GM19397 (cell line): ENCODE measurements around the gene PTPRA.
"Not testable (repeated sequence)": the region's sequence is repeated elsewhere in the genome, so short reads cannot be mapped to it uniquely, and the experiment has no call there.

Source experiments
- ATAC-seq: cut with Tn5 transposase; IDR thresholded peaks from one replicate; pipeline ENCODE4 v1.9.1; 2021; ENCODE audit warnings: mild to moderate bottlenecking, moderate library complexity; ENCODE audit not compliant: unreplicated experiment

The PTPRA gene, protein sequence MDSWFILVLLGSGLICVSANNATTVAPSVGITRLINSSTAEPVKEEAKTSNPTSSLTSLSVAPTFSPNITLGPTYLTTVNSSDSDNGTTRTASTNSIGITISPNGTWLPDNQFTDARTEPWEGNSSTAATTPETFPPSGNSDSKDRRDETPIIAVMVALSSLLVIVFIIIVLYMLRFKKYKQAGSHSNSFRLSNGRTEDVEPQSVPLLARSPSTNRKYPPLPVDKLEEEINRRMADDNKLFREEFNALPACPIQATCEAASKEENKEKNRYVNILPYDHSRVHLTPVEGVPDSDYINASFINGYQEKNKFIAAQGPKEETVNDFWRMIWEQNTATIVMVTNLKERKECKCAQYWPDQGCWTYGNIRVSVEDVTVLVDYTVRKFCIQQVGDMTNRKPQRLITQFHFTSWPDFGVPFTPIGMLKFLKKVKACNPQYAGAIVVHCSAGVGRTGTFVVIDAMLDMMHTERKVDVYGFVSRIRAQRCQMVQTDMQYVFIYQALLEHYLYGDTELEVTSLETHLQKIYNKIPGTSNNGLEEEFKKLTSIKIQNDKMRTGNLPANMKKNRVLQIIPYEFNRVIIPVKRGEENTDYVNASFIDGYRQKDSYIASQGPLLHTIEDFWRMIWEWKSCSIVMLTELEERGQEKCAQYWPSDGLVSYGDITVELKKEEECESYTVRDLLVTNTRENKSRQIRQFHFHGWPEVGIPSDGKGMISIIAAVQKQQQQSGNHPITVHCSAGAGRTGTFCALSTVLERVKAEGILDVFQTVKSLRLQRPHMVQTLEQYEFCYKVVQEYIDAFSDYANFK

DNA sequence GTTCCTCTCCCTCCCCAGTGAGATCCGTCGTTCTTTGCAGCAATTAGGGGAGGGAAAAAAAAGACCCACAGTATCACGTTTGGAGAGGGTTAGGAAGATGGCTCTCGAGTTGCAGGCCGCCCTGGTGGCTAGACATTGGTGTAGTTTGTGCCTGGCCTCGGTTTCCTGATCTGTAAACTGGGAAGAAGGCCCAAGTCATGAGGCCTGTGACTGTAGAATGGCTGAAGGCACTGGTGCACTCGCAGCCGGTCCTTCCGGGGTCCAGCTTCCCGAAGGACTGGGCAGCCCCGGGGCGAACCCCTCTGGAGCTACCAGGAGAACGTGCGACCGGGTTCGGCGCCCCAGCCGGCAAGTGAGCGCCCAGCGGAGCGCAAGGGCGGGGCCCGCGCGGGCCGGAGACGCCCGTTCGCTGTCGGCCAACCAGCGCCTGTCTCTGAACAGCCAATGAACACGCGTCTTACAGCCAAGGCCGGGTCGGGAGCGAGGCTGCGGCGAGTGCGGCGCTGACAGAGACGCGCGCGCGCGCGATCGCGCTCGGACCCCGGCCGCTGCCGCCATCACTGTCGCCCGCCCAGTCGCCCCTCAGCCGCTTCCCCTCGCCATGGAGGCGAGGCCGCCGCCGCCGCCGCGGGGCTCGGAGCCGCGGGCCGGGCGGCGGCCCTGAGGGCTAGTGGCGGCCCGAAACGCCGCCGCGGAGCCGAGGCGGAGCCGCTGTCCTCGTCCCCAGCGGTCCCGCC lies at the start of gene PTPRA:
Gene PTPRA (plus strand): TSS at position 472 of the 737 bp plus-strand sequence. CDS start 90,797 bp downstream, outside the sequence.
- peak; percentile 88 for ATAC-seq

DNA sequence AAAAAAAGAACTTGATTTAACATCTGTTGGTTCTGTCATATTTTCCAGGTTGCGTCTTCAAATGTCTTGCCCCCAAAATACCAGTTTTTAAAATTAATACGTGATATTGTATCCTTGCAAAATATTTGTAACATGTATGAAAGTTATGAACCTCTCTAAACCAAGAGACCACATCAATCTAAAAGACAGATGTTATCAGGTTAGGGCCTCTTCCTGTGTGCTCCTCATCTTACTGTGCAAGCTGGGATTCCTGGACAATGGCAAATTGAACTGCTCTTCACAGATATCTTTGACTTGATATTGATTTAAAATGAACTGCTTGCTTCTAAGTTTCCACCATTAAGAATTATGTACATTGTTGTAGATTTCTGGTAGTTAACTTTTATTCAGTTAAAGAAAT lies 47.5 kb upstream of the PTPRA start:
- ATAC-seq = no peak

DNA sequence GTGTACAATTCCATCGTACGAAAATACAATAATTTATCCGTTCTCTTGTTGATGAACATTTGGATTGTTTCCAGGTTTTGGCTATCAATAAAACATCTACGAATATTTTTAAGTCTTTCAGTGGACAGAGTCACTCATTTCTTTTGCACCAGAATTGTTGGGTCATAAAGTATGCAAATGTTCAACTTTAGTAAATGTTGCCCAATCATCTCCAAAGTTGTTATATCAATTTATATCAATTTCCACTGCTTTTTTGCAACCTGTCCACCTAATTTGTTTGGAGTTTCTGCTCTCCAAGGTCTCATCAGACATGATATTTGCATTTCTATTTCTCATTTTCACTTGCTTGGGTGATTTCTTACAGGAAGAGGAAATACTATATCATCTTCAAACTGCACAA lies 46.6 kb upstream of the PTPRA start:
- no peak for ATAC-seq

DNA sequence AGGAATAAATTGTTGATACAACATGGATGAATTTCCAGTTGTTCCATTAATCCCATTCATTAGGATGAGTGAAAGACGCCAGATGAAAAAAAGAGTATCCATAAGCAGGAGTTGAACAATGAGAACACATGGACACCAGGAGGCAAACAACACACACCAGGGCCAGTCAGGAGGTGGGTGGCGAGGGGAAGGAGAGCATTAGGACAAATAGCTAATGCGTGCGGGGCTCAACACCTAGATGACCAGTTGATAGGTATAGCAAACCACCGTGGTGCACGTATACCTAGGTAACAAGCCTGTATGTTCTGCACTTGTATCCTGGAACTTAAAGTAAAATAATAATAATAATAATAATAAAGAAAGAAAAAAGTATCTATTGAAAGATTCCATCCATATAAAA lies 43.9 kb upstream of the PTPRA start:
- no peak for ATAC-seq

DNA sequence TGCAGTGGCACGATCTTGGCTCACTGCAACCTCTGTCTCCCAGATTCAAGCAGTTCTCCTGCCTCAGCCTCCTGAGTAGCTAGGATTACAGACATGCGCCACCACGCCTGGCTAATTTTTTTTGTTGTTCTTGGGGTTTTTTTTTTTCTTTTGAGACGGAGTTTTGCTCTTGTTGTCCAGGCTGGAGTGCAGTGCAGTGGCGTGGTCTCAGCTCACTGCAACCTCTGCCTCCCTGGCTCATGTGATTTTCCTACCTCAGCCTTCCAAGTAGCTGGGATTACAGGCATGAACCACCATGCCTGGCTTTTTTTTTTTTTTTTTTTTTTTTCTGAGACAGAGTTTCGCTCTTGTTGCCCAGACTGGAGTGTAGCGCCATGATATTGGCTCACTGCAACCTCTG lies 42.1 kb upstream of the PTPRA start:
- ATAC-seq = not testable (repeated sequence)

DNA sequence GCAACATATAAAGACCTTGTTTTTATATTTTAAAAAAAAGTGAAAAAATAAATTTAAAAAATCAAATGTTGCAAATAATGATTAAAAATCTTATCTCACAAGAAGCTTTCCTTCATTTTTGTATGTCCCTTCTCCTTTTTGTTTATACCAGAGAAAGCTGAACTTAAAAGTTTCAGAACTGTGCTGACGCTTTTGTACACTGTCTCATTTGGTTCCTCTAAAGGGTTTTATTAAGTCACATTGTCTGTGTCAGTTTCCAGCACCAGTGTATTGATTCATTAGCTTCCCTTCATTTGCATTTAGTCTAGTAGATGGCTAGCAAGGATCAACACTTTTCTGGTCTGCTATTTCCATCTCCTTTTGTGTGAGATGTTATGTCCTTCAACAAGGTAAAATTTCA lies 39.5 kb upstream of the PTPRA start:
- ATAC-seq = no peak

DNA sequence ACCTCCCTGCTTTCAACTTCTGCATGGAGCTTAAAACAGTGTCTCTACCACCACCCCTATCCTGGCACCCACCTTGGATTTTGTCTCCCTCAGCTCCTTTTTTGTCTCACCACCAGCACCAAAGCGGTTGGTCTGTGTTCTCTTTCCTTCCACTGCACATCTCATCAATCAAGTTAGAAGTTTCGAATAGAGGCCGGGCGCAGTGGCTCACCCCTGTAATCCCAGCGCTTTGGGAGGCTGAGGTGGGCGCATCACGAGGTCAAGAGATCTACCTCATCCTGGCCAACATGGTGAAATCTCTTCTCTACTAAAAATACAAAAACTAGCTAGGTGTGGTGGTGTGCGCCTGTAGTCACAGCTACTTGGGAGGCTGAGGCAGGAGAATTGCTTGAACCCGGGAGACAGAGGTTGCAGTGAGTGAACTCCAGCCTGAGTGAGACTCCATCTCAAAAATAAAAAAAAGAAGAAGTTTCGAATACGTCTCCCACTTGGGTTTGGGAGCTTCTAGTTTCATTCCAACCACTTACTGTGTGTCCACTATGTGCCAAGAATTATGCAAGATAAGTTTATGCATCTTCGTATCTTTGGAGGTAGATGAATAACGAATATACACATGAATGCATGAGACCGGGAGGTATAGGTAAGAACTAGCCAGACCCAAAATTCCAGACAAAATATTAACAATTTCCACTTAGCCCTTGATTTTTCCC lies 38.7 kb upstream of the PTPRA start:
- ATAC-seq = no peak

DNA sequence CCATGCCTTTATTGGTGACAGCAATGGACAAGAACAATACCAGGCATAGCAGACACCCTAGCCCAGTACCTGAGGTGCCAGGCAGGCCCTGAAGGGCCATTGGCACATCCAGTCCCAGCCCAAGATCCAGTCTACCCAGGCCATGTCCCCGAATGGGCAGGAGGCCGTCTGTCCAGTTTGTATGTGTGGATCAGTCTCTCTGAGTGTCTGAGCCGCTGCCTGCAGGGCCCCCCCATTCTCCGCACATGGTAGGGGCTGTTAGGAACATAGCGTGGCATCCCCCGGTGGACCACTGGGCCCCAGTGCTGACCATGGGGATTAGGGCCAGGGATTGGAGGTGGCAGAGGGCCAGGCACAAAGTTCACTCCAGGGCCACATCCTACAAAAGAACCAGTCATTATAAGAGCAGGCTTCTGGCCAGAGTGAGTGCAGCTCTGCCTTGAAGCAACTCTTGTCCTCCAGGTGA lies 37.9 kb upstream of the PTPRA start:
- no peak for ATAC-seq

DNA sequence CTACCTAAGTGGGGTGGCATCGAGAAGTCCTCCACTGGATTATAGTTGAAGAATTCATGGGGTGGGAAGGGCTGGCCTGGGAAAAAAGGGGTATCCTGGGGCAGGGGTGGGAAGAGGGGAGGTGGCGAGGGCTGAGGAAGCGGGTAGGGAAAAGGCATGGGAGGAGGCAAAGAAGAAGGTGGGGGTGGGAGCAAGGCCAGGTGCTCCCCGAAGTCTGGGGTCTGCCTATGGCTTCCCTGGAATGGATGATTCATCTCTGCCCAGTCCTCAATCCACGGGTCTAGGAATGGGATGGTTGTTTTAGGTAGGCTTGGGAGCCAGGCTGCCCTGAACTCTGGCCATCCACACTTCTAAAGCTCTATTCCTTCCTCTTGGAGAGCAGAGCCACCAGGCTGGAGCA lies 37.2 kb upstream of the PTPRA start:
- ATAC-seq = no peak

DNA sequence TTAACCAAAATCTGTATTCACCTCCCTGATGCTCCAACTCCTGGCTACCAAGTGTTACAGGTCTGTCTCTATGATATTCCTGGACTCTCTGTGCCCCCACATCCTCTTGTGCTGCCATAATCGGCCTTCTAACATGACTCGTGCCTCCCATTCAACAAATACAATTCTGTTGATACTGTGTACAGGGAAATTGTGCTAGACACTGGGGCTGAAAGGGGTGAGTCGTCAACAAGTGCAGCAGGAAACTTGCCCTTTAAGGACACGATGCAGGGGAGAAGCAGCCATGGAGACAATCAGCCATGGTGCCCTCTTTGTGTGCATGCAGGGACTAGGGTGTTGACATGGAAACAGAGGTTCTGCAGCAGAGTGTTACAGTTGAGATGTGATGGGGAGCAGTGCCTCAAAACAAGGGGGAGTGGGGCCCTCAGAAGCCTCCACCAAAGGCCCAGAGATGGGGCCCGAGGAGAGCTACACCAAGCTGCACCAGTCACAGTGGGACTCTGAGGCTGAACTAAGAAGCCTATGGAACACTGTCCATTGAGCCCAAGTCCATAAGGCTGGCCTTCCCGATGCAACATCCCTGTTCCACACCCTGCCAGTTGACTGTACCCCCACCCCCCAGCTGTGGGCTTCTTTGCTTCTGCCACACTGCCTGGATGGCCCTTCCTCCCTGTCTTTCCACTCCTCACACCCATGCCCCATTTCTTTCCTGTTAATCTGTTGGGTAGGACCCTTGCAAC lies 35.9 kb upstream of the PTPRA start:
- ATAC-seq = no peak

DNA sequence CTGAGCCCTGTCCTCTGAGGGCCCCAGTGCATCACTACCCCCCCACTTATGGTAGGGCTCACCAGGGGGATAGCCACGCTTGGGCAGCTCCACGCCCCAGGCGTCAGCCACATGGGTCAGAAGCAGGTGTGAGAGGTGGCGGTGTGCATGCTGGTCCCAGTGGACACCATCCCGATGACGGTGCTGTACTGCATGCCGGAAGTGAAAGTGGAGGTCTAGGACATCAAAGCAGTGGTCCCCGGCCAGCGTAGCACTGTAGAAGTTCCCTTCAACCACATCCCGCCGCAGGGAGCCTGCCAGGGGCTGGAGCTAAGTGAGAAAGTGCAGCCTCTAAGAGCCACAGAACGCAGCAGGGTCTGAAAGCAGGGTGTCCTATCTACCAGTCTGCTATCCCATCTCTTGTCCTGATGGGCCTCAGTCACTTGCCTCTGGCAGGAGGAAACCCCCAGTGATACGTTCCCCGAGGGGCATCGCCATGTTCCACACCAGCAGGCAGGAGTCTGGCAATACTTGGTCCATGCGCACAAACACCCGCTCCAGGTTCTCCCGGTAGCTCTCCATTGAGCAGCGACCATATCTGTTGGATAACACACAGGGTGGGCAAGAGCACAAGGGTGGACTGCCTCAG lies 35.0 kb upstream of the PTPRA start:
- no peak for ATAC-seq

DNA sequence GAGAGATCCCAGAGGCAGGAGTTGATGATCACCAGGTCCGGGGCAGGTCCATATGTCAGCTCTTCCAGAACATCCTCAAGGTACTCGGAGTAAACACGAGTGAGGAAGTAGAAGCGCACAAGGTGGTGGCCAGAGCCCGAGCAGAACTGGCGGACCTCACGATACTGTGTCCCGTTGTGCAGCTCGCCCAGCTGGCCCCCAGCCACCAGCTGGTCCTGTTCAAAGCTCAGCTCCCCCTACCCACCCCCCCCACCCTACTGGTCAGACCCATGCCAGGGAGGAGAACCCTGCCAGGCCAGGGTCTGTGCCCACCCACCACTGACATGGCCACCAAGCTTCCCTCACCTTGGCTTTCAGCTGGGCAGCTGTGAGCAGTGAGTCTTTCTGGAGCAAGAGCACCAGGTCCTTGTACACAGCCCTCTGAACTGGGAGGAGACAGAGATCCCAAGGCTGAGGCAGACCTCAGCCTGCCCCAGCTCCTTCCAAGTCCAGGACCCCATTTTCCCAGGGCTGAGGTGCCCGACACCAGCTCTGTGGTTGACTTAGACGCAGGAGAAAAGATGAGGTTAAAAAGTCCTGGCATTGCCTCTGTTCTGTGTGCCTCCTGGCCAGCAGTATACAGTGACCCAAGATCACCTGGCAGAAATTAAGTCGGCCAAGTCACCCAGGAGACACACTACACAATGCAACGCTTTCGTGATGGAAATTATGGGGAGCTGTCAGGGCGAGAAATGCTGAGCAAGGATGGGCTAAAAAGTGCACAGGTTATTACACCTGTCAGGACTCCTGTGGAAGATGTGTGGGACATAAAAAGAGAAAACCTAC lies 34.2 kb upstream of the PTPRA start:
- ATAC-seq = no peak

DNA sequence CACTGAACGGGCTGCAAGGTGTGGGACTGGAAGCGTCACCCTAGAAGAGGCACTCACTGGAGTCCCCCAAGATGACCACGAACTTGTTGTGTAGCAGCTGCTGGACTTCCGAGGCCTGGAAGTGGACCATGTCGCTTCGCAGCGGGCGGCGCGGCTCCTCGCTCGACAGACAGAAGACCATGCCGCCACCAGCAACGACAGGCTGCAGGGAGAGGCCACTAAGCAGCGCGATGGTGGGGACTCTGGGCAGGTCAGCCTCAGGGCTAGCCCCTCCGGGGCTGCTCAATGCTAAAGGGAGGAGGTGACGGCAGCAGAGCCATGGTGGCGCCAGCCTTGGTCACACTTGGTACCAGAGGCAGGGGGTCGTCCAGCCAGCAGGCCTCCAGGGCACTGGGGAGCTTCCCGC lies 33.5 kb upstream of the PTPRA start:
- ATAC-seq = no peak

DNA sequence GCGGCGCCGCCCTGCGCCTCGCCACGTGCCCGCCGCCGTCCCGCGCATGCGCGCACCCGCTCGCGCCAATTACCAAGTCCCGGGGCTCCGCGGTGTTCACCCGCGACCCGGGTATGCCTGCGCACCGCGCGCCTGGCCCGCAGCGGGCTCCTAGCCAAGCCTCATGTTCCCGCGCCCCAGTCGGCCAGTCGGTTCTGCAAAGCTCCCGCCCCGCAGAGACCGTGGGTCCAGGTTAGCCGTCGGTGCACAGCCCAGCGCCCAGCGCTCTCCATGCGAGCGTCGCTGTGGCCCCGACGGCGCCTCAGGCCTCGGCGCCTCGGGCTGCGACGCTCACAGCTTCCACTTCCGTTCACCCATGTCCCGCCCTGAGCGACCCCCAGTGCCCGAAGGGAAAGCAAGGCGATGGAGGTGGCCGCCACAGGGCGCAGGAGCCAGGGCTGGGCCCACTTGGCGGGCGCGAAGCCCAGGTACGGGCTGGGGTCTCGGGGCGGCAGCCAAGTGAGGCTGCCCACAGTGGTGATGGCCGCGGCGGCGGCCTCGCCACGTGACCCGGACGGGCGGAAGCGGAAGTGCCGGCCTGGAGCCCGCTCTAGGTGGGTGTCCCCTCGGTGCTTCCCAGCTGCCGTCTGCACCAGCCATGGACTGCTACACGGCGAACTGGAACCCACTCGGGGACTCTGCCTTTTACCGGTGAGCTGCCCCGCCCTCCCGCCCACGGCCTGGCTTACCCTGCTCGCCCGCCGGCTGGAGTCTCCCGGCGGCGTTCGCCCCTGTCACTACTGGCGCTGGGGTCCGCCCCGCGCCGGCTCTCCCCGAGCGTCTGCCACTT lies 32.9 kb upstream of the PTPRA start, which contains the start of the genes PCED1A and VPS16:
Gene PCED1A (minus strand): TSS at position 518 of the 829 bp plus-strand sequence. CDS start 743 bp downstream, outside the sequence.
Gene VPS16 (plus strand): TSS at position 608 of the 829 bp plus-strand sequence. CDS start 30 bp downstream, at position 638.
- ATAC-seq = peak; percentile 95

DNA sequence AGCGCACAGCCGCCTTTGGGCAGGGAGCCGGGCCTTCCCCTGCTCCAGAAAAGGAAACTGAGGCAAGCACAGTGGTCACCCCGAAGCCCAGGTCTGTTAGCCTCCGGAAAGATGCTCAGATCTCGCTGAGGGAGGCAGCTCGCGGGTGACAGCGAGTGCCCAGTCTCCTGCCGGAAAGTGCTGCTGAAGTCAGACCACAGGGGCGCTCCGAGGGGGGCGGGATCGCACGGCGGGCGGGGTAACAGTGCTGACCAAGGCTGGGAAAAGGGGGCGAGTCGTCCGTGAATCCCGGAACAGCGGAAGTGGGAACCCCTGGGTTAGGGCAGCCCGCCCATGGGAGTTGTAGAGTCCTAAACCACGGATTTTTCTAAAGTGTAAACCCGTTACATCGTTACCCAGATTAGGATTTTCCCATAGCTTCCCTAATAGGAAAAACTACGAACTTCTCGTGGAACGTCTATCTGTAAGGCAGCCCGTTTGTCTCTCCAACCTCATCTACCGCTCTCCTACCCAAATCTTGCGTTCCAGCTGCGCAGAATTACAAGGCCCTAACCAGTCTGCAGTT lies 32.2 kb upstream of the PTPRA start:
- peak; percentile 27 for ATAC-seq

DNA sequence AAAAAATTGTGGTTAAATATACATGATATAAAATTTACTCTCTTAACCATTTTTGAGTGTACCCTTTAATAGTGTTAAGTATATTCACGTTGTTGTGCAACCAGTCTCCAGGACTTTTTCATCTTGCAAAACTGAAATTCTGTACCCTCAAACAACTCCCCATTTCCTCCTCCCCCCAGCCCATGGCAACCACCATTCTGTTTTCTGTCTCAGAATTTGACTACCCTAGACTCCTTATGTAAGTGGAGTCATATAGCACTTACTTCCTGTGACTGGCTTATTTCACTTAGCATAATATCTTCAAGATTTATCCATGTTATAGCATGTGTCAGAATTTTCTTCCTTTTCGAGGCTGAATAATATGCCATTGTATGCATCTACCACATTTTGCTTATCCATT lies 27.7 kb upstream of the PTPRA start:
- no peak for ATAC-seq

DNA sequence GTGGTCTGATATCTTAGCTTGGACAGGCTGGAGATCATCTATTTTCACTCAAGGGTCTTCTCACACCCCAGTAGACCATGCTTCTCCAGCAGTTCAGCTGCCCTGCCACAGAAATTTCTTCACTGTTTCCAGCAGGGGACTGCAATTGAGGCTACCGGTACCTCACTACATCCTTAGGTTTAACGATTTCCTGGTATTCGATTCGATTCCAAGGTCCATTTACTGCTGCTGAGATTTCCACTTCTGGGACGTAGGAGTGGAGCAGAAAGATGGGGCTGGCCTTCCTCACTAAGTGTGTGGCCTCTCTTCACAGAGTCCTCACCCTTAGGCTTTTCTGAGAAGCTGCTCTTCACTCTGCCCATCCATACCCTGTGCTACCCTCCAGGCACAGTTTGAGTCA lies 26.6 kb upstream of the PTPRA start:
- no peak for ATAC-seq
